ENCODE data around the gene FNBP1.

DNA sequence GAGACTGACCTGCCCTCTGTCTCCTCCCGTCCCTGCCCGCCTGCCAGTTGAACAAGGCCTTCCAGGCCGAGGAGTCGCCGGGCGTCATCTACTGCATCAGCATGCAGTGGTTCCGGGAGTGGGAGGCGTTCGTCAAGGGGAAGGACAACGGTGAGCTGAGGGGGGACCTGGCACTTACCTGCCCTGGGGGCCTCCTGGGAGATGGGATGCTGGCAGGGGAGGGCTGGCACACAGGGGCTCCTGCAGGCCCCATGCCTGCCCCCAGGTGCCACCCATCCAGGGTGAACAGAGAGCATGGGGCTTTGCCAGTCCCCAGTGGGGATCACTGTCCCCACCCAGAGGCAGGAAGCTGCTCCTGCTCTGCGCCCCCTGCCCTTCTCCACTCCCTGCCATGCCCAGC lies 164.7 kb downstream of the FNBP1 start:
- TF ChIP-seq, protein P1, sequence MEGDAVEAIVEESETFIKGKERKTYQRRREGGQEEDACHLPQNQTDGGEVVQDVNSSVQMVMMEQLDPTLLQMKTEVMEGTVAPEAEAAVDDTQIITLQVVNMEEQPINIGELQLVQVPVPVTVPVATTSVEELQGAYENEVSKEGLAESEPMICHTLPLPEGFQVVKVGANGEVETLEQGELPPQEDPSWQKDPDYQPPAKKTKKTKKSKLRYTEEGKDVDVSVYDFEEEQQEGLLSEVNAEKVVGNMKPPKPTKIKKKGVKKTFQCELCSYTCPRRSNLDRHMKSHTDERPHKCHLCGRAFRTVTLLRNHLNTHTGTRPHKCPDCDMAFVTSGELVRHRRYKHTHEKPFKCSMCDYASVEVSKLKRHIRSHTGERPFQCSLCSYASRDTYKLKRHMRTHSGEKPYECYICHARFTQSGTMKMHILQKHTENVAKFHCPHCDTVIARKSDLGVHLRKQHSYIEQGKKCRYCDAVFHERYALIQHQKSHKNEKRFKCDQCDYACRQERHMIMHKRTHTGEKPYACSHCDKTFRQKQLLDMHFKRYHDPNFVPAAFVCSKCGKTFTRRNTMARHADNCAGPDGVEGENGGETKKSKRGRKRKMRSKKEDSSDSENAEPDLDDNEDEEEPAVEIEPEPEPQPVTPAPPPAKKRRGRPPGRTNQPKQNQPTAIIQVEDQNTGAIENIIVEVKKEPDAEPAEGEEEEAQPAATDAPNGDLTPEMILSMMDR (IDR thresholded peaks at IDR 0.05; ENCODE audit: insufficient read depth, low read length) = no peak
- TF ChIP-seq POLR2AphosphoS5 (IDR thresholded peaks at IDR 0.05; ENCODE audit: low read depth) = no peak
- TF ChIP-seq, protein P2, sequence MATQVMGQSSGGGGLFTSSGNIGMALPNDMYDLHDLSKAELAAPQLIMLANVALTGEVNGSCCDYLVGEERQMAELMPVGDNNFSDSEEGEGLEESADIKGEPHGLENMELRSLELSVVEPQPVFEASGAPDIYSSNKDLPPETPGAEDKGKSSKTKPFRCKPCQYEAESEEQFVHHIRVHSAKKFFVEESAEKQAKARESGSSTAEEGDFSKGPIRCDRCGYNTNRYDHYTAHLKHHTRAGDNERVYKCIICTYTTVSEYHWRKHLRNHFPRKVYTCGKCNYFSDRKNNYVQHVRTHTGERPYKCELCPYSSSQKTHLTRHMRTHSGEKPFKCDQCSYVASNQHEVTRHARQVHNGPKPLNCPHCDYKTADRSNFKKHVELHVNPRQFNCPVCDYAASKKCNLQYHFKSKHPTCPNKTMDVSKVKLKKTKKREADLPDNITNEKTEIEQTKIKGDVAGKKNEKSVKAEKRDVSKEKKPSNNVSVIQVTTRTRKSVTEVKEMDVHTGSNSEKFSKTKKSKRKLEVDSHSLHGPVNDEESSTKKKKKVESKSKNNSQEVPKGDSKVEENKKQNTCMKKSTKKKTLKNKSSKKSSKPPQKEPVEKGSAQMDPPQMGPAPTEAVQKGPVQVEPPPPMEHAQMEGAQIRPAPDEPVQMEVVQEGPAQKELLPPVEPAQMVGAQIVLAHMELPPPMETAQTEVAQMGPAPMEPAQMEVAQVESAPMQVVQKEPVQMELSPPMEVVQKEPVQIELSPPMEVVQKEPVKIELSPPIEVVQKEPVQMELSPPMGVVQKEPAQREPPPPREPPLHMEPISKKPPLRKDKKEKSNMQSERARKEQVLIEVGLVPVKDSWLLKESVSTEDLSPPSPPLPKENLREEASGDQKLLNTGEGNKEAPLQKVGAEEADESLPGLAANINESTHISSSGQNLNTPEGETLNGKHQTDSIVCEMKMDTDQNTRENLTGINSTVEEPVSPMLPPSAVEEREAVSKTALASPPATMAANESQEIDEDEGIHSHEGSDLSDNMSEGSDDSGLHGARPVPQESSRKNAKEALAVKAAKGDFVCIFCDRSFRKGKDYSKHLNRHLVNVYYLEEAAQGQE (IDR thresholded peaks at IDR 0.05; ENCODE audit: insufficient replicate concordance, low read depth) = no peak
- TF ChIP-seq GABPA (IDR thresholded peaks at IDR 0.05; ENCODE audit: low read depth) = no peak
